IPS-20b (cell line): ENCODE data around the gene RALB.
"Not testable (repeated sequence)": the region's sequence is repeated elsewhere in the genome, so short reads cannot be mapped to it uniquely, and the experiment has no call there.

Experiments
- H3K27ac ChIP-seq: one replicate; pipeline ENCODE4 v1.5.1; 2013; ENCODE audit warnings: low read length
- H3K27me3 ChIP-seq: 2 replicates; pipeline ENCODE4 v1.6.1; 2013; ENCODE audit warnings: mild to moderate bottlenecking, low read length, inconsistent platforms; ENCODE audit not compliant: insufficient read depth
- H3K36me3 ChIP-seq: 2 replicates; pipeline ENCODE4 v1.6.1; 2013; ENCODE audit warnings: low read depth, mild to moderate bottlenecking, inconsistent platforms, low read length, moderate library complexity; ENCODE audit not compliant: insufficient read depth
- H3K4me1 ChIP-seq: 2 replicates; pipeline ENCODE4 v1.6.1; 2013; ENCODE audit warnings: mild to moderate bottlenecking, control low read depth, inconsistent platforms, low read length, moderate library complexity; ENCODE audit not compliant: insufficient read depth
- H3K4me3 ChIP-seq: 2 replicates; pipeline ENCODE4 v1.5.1; 2013; ENCODE audit warnings: mild to moderate bottlenecking, low read length, inconsistent platforms
- H3K9ac ChIP-seq: 2 replicates; pipeline ENCODE4 v1.6.1; 2013; ENCODE audit warnings: low read depth, mild to moderate bottlenecking, inconsistent platforms, low read length, moderate library complexity
- H3K9me3 ChIP-seq: 2 replicates; pipeline ENCODE4 v1.6.1; 2013; ENCODE audit warnings: mild to moderate bottlenecking, low read depth, low read length, inconsistent platforms; ENCODE audit not compliant: insufficient read depth

The RALB gene

DNA sequence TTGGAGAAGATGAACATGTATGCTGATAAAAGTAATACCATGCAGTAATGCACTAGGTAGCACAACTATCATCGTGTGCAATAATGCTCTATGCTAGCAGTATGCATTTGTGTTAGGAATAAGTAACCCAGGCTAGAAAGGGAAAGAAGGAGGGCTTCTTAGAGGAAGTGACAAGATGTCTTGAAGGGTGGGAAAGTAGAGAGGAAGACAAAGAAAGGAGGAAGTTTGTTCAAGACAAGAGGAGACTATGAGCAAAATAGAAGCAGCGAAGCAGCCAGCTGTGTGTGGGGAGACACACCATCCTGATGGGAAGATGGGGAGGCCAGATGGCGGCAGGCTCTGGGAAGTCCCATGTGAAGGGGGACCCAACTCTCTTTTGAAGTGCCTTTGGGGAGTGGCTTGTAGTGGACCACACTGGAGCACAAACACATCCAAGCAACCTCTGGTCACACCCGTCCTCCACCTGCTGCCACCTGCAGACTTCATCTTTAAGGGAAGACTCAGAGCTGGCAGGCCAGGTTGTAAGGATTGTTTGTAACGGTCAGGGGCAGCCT lies 53.4 kb downstream of the RALB start:
- Histone ChIP-seq H3K4me3 (no peak overlapping the region), H3K27me3 (peaks cover 21% of the 10 kb centered on the region), H3K4me1 (no peaks in the 10 kb centered on the region), H3K27ac (no peak overlapping the region), H3K9me3 (no peaks in the 10 kb centered on the region), H3K9ac (no peak overlapping the region), H3K36me3 (no peaks in the 10 kb centered on the region)

DNA sequence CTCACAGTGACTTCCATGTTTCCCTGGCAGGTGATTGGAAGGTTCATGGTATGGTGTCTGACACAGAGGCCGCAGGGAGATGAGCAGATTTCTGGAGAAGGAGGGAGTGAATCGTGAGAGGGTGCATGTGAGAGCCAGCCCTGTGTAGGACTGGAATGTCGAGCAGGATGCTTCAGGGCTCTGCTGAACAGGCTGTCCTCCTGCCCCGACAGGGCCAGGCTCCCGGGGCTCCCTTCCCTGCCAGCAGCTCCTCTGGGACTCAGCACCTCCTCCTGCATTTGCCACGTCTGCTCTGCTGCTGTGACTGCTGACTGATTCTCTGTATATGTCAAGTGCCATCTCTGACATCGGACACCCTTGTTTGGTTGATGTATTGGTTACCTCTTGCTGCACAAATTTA lies 54.8 kb downstream of the RALB start:
- H3K4me3 ChIP-seq, result no peak overlapping the region
- H3K9ac ChIP-seq, result no peak overlapping the region
- no peaks in the 10 kb centered on the region for H3K9me3 ChIP-seq
- H3K36me3 ChIP-seq, result no peaks in the 10 kb centered on the region
- H3K4me1 ChIP-seq, result no peaks in the 10 kb centered on the region
- no peak overlapping the region for H3K27ac ChIP-seq
- H3K27me3 ChIP-seq, result peaks cover 35% of the 10 kb centered on the region

DNA sequence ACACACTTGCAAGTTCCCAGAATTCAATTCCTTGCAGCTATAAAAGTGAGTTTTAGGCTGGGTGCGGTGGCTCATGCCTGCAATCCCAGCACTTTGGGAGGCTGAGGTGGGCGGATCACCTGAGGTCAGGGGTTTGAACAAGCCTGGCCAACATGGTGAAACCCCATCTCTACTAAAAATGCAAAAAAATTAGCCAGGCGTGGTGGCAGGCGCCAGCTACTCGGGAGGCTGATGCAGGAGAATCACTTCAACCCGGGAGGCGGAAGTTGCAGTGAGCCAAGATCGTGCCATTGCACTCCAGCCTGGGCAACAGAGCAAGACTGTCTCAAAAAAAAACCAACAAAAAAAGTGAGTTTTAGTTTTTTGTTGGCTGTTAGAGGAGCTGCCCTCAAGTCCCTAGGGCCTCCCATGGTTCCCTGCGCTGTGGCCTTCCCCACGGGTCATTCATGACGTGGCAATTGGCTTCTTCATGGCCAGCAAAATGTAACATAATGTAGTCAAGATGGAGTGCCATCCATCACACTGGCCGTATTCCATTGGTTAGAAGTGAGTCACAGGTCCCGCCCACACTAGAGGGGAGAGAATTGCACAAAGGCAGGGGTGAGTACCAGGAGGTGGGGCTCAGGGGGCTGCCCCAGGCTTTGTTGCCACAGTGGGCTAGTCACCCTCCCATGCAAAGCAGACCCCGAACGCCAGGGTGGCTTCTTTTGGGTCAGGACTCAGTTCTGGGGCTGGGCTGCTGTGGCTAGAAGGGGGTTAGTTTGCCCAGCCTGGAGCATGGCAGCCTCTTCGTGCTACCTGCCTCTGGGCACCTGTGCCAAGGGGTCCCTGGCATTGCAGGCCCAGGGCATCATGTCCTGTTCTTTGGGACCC lies 55.6 kb downstream of the RALB start:
- H3K9me3 ChIP-seq, result no peaks in the 10 kb centered on the region
- no peaks in the 10 kb centered on the region for H3K4me1 ChIP-seq
- no peak overlapping the region for H3K4me3 ChIP-seq
- H3K27ac ChIP-seq, result no peak overlapping the region
- no peak overlapping the region for H3K9ac ChIP-seq
- H3K27me3 ChIP-seq, result peaks cover 43% of the 10 kb centered on the region
- H3K36me3 ChIP-seq, result no peaks in the 10 kb centered on the region

DNA sequence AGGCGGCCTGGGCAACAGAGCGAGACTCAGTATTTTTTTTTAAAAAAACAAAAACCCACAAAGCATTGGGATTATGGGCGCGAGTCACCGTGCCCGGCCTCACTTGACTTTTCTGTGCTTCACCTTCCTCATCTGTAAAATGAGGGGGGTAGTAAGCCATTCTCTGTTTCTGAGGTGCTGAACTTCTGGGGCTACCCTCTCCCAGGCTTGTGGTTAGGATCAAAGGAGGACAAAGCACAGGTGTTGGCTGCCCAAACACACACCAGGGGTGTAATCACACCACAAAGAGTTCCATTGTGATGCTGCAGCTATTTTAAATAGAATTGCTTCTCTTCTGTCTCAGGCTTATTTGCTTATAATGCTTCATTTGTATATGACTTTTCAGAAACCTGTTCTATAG lies 57.5 kb downstream of the RALB start:
- Histone ChIP-seq H3K27me3 (peaks cover 62% of the 10 kb centered on the region), H3K9ac (no peak overlapping the region), H3K4me1 (no peaks in the 10 kb centered on the region), H3K27ac (no peak overlapping the region), H3K9me3 (no peaks in the 10 kb centered on the region), H3K4me3 (no peak overlapping the region), H3K36me3 (no peaks in the 10 kb centered on the region)

DNA sequence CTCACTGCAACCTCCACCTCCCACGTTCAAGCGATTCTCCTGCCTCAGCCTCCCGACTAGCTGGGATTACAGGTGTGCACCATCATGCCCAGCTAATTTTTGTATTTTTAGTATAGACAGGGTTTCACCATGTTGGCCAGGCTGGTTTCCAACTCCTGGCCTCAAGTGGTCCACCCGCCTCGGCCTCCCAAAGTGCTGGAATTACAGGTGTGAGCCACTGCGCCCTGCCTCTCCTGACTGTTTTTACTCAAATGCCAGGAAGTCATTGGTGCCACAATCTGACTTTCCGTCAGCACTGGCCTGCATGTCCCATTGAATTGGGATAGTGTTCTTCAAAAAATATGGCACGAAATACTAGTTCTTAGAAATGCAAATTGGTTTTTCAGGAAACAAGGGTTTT lies 58.2 kb downstream of the RALB start:
- not testable (repeated sequence) for H3K27ac ChIP-seq, H3K36me3 ChIP-seq, H3K9ac ChIP-seq, H3K9me3 ChIP-seq, H3K4me1 ChIP-seq, H3K4me3 ChIP-seq
- peaks cover 69% of the 10 kb centered on the region for H3K27me3 ChIP-seq

DNA sequence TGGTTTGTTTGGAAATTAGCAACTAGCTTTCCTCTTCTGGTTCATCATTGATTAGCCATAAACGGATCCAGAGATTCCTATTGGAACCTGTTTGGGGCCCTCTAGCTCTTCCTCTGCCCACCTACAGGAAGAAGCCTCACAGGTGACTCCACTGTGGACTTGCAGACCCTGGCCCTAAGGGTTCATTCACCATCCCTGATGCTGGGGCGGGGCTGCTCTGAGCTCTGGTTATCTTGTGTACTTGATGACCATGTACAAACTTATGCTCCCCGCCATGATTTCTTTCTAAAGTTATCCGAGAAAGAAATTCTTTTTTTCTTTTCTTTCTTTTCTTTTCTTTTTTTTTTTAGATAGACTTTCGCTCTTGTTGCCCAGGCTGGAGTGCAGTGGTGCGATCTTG lies 59.4 kb downstream of the RALB start:
- Histone ChIP-seq H3K4me1 (no peaks in the 10 kb centered on the region), H3K4me3 (no peak overlapping the region), H3K9ac (no peak overlapping the region), H3K36me3 (no peaks in the 10 kb centered on the region), H3K27ac (no peak overlapping the region), H3K27me3 (peaks cover 75% of the 10 kb centered on the region), H3K9me3 (no peaks in the 10 kb centered on the region)

DNA sequence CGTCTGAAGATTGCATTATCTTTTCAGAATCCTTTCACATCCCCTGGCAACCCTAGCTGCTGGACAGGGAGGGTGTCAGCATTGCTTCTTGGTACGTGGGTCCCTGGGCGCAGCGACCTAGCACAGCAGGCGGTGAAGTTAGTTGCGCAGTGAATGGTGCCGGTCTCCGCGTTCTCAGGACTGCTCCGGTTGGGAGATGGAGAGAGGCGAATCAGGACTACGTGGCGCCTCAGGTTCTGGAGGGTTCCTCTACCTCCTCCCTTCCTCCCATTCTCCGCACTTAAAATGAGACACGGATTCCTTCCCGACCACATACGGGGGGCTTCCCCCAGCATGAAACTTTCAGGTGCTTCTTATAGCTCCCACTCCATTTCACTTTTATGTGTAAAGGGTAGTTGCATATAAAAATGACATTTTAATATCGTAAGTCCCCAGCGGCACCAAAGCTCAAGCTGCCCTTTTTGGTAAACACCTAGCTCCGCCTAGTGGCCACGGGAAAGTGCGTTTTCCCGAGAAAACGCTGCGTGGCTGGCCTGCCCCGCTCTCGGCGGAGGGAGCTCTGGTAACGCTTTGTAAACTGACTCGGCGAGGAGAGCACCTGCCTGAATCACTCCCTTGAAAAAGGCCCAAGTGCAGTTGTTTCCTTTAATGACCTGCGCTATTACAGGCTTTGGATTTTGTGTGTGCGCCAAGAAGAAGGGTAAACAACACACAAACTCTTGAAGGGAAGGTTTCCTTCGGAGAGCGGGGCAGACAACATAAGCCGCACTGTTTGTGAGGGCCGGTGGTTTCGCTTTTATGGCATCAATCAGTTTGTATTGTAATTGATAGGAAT lies 60.4 kb downstream of the RALB start:
- Histone ChIP-seq H3K36me3 (no peaks in the 10 kb centered on the region), H3K9me3 (no peaks in the 10 kb centered on the region), H3K9ac (no peak overlapping the region), H3K4me1 (no peaks in the 10 kb centered on the region), H3K27ac (no peak overlapping the region), H3K27me3 (peaks cover 75% of the 10 kb centered on the region), H3K4me3 (peak overlapping the region; percentile 56; the same call in 1 of the 2 replicates)

DNA sequence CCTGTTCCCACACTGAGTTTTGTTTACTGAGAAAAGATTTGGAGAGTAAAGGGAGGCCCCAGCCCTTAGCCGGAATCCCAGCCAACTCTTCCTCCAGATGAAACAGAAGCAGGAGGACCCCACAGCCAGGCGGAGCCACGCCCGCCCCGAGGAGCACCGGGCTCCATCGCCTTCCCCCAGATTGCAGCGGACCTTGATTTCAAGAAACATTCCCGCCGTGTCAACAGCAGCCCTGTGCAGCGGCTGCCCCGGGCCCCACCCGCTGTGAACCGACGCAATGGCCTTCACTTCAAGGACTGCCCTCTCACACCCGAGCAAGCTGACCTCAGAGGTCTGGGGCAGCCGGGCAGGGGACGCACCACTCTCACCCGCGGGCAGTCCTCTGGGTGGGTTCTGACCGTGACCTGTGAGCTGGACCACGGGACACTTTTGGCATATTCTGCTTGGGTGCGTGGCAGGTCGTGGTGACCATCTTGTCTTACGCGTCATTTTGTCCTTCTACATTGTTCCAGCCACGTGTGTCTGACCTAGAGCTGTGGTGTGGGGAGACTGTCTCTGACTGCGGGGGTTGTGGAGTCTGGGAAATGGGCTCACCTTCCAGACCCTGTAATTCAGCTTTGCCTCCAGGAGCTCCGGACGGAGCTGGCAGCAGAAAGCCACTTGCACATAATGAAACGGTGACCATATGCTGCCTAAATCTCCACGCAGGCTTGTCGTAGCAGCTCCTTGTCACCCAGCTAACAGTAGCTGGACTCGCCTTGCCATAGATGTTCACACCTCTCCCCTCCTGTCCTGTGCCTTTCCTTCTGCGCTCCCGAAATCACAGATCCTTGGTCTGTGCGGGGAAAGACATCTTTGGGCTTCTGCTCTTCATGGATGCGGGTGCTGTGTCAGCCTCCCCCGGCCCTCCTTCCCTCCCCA lies 61.3 kb downstream of the RALB start:
- Histone ChIP-seq H3K36me3 (no peaks in the 10 kb centered on the region), H3K9me3 (no peaks in the 10 kb centered on the region), H3K27me3 (peaks cover 68% of the 10 kb centered on the region), H3K9ac (no peak overlapping the region), H3K27ac (no peak overlapping the region), H3K4me3 (peak overlapping the region; percentile 6; the same call in 1 of the 2 replicates), H3K4me1 (no peaks in the 10 kb centered on the region)

DNA sequence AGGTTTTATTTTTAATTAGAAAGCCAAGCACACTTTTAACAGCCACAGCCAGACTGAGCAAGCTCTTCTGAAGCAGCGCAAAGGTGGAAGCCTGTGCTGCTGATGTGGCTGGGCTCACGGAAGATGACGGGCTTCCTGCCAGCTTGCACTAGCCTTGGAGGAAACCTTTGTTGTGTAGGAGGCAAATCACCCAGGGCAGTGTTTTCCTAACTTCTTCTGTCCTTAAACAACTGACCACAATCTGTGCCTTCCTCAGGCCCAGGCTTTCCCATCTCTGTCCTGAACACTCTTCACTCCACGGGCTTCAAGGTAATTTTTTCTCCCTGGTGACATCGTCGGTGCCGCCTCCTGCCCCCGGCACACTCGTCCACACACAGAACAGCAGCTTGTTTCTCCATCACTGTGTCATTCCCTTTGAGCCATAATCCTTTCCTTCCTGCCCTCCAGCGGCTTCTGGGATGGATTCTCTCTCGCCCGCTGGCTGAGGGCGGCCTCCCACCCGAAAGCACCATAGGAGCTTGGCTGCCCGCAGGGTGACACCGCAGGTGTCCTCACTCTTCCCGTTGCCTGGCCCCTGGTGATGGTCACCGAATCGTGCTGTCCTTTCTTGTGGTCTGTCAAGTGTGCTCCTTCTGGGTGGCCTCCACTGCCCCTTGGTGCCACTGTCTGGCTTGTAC lies 62.2 kb downstream of the RALB start:
- Histone ChIP-seq H3K4me3 (no peak overlapping the region), H3K4me1 (no peaks in the 10 kb centered on the region), H3K27ac (no peak overlapping the region), H3K27me3 (peaks cover 63% of the 10 kb centered on the region), H3K36me3 (no peaks in the 10 kb centered on the region), H3K9ac (no peak overlapping the region), H3K9me3 (no peaks in the 10 kb centered on the region)

DNA sequence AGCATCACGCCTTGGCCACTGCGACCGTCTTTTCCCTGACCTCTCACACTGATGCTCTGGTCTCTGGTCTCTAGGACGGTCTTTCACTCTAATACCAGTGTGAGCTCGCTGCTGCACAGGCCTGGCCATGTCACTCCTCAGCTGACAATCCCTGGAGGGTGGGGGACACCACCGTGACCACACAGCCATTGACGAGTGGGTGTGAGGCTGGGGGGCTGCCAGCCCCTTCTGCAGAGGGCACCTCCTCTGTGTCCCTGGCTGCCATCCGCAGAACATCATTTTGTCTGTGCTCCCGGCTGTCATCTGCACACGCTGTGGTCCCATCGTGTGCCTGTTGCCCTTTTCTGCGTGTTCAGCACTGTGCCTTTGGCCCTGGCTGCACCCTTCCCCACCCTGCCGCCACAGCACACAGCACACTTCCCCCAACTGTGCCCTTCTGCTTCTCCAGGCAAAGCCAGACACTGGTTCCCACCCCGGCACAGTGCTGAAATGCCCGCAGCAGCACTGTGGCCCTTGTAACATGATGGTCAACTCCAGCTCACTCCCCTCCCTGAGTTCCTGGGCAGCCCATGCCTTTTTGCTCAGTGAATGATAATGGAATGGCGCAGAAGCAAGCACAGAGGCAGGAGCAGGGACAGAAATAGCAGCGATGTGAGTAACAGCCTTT lies 62.8 kb downstream of the RALB start:
- Histone ChIP-seq H3K27me3 (peaks cover 66% of the 10 kb centered on the region), H3K27ac (no peak overlapping the region), H3K4me3 (no peak overlapping the region), H3K36me3 (no peaks in the 10 kb centered on the region), H3K9ac (no peak overlapping the region), H3K4me1 (no peaks in the 10 kb centered on the region), H3K9me3 (no peaks in the 10 kb centered on the region)
